NCI-H187 treated with DMSO at 0.1 percent for 48 hours (cell line): ENCODE measurements around the gene PIEZO2.
"Not testable (repeated sequence)": the region's sequence is repeated elsewhere in the genome, so short reads cannot be mapped to it uniquely, and the experiment has no call there.

ENCODE experiments used
- DNase-seq: peaks from one replicate; lab custom pipeline; 2025; lab: John Stamatoyannopoulos, UW

PIEZO2 gene

GRCh38 chr18:10894501-10894900 is 254.9 kb downstream of the PIEZO2 start:
- DNase-seq = no peak

GRCh38 chr18:10893761-10894160 is 255.6 kb downstream of the PIEZO2 start:
- no peak for DNase-seq

- DNase-seq = no peak
Observed at GRCh38 chr18:10893196-10893595, 256.2 kb downstream of the PIEZO2 start.

- no peak for DNase-seq
Observed at GRCh38 chr18:10892786-10893185, 256.6 kb downstream of the PIEZO2 start.

- DNase-seq = no peak
Observed at GRCh38 chr18:10890022-10890421, 259.3 kb downstream of the PIEZO2 start.

GRCh38 chr18:10878703-10879102 is 270.7 kb downstream of the PIEZO2 start:
- DNase-seq = no peak

- no peak for DNase-seq
Observed at GRCh38 chr18:10877987-10878386, 271.4 kb downstream of the PIEZO2 start.

- no peak for DNase-seq
Observed at GRCh38 chr18:10875811-10876210, 273.6 kb downstream of the PIEZO2 start.

GRCh38 chr18:10872304-10872703 is 277.1 kb downstream of the PIEZO2 start:
- DNase-seq = no peak

- no peak for DNase-seq
Observed at GRCh38 chr18:10864722-10865121, 284.6 kb downstream of the PIEZO2 start.

GRCh38 chr18:10863026-10863425 is 286.3 kb downstream of the PIEZO2 start:
- DNase-seq = no peak

- no peak for DNase-seq
Observed at GRCh38 chr18:10860928-10861327, 288.4 kb downstream of the PIEZO2 start.

GRCh38 chr18:10860382-10860781 is 289.0 kb downstream of the PIEZO2 start:
- DNase-seq = no peak

- DNase-seq = no peak
Observed at GRCh38 chr18:10858477-10858876, 290.9 kb downstream of the PIEZO2 start.

GRCh38 chr18:10856132-10856531 is 293.2 kb downstream of the PIEZO2 start:
- DNase-seq = no peak

- peak; percentile 71 for DNase-seq
Observed at GRCh38 chr18:10852385-10853303, 296.7 kb downstream of the PIEZO2 start.

- DNase-seq = peak; percentile 19
Observed at GRCh38 chr18:10851824-10852319, 297.5 kb downstream of the PIEZO2 start.

GRCh38 chr18:10850840-10851239 is 298.5 kb downstream of the PIEZO2 start:
- no peak for DNase-seq

- no peak for DNase-seq
Observed at GRCh38 chr18:10850216-10850615, 299.2 kb downstream of the PIEZO2 start.

- DNase-seq = no peak
Observed at GRCh38 chr18:10847907-10848306, 301.5 kb downstream of the PIEZO2 start.

- no peak for DNase-seq
Observed at GRCh38 chr18:10847408-10847790, 302.0 kb downstream of the PIEZO2 start.

- DNase-seq = no peak
Observed at GRCh38 chr18:10846657-10847407, 302.5 kb downstream of the PIEZO2 start.

- DNase-seq = not testable (repeated sequence)
Observed at GRCh38 chr18:10846035-10846434, 303.3 kb downstream of the PIEZO2 start.
